M059J (cell line): ENCODE measurements around the gene TMSB10. TPM values are rescaled to one million over a fixed set of nuclear protein-coding genes. Genes with fewer than 3 reads are reported as not detected.
A peak's percentile ranks its signal among the peaks of the same experiment; 100 is the strongest.
"Not testable (repeated sequence)": the region's sequence is repeated elsewhere in the genome, so short reads cannot be mapped to it uniquely, and the experiment has no call there.

Source experiments
- DNase-seq: peaks from one replicate; pipeline ENCODE4 v3.0.0-alpha.2; 2012; ENCODE audit warnings: low read depth
- total RNA-seq: library from RNA; depleted of rRNA; stranded (reverse); fragments of >200 nt; shearing (Covaris generic); gene quantifications from 2 replicates; pipeline ENCODE4 v1.2.3, GENCODE V29; 2014; rRNA removed

Gene TMSB10
- 7,017 and 9,457 TPM in 2 replicates for total RNA-seq

DNA sequence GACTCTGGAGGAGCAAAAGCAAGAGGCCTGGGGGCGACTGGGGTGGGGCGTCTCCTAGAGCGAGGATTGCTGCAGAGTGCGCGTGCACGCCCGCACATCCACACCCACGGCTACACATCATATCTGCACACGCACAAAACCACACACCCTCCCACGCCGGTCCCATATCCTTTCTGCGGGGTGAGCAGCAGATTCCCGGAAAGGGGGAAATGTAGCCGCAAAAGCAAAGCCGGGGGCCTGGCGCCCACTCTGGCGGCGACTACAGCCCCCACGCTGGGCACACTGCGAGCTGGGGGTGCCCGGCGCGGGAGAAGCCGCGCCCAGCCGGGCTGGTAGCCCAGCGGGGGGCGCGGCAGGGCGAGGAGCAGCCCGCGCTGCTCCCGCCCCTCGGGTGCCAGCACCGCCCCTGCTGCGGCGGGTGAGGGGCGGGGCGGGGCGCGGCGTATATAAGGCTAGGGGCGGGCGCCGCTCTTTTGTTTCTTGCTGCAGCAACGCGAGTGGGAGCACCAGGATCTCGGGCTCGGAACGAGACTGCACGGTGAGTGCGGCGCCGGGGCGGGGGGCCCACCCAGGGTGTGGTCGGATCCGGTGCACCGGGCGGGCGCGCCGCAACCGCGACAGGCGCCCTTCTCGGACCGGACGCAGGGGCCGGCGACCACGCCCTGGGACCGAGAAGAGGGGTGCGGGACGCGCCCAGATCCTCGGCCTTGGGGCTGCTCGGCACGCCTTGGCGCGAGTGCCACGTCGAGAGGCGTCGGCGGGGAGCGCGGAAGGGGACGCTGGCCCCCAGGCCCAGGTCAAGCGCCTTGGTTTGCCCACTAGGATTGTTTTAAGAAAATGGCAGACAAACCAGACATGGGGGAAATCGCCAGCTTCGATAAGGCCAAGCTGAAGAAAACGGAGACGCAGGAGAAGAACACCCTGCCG lies at the start of gene TMSB10:
TSS of gene TMSB10 (plus strand) at position 476 of the 927 bp plus-strand sequence.
- peak; percentile 77 for DNase-seq

DNA sequence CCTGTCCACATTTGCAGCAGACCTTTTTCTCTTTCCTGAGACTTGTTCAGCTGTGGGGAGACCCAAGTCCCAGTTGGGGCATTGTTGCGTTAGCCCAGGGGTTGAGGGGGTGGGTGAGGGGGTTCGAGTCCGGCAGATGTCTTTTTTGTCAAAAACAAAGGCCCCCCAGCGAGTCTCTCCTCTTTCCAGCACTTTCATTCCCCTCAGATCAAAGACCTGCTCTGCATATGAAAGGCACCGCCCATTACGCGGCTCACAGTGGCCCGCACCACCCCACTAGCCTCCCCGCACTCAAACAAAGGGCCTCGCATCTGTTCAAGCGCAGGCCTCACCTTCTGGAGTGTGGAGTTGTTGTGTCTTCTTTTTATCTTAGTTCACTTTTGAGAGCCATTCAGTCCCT lies 49.7 kb upstream of the TMSB10 start:
- no peak for DNase-seq

DNA sequence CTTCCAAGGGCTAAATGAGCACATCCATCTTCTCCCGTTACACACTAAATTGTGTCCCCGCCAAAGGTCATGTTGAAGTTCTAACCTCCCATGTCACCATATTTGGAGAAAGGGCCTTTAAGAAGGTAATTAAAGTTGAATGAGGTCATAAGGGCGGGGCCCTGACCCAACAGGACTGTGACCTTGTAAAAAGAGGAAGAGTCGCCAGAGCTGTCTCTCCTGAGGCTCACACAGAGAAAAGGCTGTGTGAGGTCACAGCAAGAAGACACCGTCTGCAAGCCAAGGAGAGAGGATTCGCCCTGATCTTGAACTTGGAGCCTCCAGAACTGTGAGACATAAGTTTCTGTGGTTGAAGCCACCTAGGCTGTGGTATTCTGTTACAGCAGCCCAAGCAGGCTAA lies 48.7 kb upstream of the TMSB10 start:
- DNase-seq, result no peak

GRCh38 chr2:84857566-84857965 lies 47.9 kb upstream of the TMSB10 start:
- no peak for DNase-seq

GRCh38 chr2:84858123-84858522 lies 47.3 kb upstream of the TMSB10 start:
- DNase-seq, result no peak

GRCh38 chr2:84858937-84859336 lies 46.5 kb upstream of the TMSB10 start:
- DNase-seq, result no peak

DNA sequence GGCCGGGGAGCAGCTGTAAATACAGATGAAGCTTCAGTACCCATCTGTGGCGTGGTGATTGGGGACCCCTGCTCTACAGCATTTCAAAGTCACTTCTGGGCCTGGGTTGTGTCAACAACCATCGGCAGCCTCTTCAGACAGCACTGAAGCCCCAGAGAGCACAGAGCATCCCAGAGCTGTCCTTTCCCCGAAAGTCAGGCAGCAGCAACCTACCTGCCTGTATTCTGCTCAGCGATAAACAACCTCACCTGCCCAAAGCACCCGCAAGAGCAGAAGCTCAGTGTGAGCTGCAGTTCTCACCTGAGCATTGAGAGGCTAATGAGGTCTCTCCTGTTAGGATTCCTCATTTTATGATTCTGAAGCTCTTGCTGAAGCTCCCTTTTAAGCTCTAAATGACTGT lies 43.9 kb upstream of the TMSB10 start:
- DNase-seq, result no peak

GRCh38 chr2:84862006-84862405 lies 43.5 kb upstream of the TMSB10 start:
- no peak for DNase-seq

- DNase-seq, result peak; percentile 58
Observed at GRCh38 chr2:84865181-84865783, 40.2 kb upstream of the TMSB10 start.

- no peak for DNase-seq
Observed at GRCh38 chr2:84866122-84866521, 39.3 kb upstream of the TMSB10 start.

GRCh38 chr2:84868327-84868726 lies 37.1 kb upstream of the TMSB10 start:
- not testable (repeated sequence) for DNase-seq

DNA sequence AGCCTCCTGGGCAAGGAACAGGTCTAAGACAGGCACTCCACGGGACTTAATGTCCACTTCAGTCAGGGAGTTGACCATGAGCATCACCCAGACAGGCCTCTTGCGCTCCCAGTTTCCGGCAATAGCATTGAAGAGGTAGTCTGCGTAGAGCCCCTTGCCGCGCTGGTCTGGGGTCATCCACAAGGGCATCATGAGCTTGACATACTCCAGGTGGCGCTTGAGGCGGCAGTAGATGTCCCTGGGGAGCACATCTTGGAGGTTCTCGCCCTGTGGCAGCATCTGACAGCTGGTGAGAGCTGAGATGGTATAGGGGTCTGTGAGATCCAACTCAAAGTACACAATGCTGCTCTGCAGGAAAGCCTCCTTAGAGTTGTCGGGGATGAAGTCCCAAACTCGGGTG lies 35.1 kb upstream of the TMSB10 start:
- DNase-seq, result no peak

GRCh38 chr2:84872691-84873090 lies 32.8 kb upstream of the TMSB10 start:
- DNase-seq, result not testable (repeated sequence)

GRCh38 chr2:84873350-84873749 lies 32.1 kb upstream of the TMSB10 start:
- DNase-seq, result no peak

DNA sequence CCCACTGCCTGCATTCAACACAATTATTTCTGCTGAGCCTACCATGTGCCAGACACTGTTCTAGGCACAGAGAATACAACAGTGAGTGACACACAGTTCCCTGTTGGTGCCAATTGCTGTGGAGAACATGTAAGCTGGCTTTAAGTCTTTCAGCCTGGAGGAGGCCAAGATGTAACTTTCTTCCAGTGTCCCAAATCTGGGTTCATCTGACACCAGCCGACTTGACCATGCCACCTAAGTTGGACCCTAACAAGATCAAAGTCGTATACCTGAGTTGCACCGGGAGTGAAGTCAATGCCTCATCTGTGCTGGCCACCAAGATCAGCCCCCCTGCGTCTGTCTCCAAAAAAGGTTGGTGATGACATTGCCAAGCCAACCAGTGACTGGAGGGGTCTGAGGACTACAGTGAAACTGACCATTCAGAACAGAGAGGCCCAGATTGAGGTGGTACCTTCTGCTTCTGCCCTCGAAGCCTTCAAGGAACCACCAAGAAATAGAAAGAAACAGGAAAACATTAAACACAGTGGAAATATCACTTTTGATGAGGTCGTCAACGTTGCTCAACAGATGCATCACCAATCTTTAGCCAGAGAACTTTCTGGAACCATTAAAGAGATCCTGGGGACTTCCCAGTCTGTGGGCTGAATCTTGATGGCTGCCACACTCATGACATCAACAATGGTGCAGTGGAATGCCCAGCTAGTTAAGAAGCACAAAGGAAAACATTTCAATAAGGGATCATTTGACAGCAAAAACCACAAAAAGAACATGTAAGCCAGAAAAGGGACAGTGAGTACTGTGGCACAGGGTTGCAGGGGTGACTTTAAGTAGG lies 30.9 kb upstream of the TMSB10 start:
- no peak for DNase-seq

DNA sequence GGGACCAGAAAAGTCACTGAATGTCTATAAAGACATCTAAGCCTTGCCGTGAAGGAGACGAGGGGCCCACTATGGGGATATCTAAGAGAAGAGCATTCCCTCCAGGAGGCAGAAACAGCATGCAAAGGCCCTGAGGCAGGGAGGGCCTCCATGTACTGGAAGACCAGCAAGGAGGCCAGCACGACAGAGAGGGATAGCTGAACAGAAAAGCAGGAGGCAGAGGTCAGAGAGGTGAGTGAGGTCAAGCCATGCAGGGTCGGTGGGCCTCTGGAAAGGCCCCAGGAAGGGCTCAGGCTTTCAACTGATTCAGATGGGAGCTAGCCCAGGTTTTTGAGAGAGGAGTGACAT lies 30.3 kb upstream of the TMSB10 start:
- no peak for DNase-seq

GRCh38 chr2:84875619-84876018 lies 29.8 kb upstream of the TMSB10 start:
- not testable (repeated sequence) for DNase-seq

GRCh38 chr2:84876369-84876768 lies 29.1 kb upstream of the TMSB10 start:
- DNase-seq, result no peak

GRCh38 chr2:84878459-84878858 lies 27.0 kb upstream of the TMSB10 start:
- DNase-seq, result no peak

- no peak for DNase-seq
Observed at GRCh38 chr2:84878896-84879583, 26.4 kb upstream of the TMSB10 start.

DNA sequence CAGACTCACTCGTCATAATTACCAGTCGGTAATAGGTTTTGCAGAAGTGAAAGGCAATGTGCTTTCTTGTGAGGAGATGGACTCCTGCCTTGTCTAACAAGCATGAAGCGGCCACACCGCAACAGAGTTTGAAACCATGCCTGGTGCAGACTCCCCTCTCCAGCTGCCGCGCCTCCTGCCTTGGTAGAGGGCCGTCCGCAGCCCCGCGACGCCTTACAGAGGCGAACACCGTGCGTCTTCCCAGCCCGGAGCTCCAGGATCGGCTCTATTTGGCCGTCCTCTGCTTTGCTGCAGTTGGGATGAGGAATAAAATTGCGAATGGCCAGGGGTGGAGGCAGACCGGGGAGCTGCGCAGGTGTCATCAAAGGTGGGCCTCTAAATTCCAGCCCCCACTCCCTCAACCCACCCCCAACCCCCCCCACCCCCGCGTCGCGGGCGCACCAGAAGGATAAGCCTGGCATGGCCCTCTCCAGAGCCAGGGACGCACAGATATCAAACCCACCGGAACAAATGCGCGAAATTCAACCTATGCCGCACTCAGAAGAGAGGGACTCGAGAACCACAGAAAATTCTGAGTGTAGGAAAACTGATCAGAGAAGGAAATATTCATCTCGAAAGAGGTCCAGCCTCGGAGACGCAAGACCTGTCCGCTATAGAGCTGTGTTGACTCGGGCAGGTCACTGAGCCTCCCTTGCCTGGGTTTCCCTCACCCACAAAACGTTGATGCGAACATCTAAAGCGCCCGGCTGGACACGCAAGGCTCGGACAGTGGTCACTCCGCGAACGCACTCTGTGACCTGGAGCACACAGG lies 25.7 kb upstream of the TMSB10 start:
- no peak for DNase-seq
